GM12873 (cell line): Measurements from ENCODE around the gene TRIM29.
A peak's percentile ranks its signal among the peaks of the same experiment; 100 is the strongest.

Experiments
- CTCF ChIP-seq: IDR thresholded peaks from 2 replicates; pipeline ENCODE4 v1.5.1; 2012; ENCODE audit warnings: low read depth, mild to moderate bottlenecking, moderate library complexity, low read length, control low read depth; ENCODE audit not compliant: insufficient read depth; ENCODE audit errors: missing control alignments

Gene TRIM29

GRCh38 chr11:120183701-120184141 lies 45.8 kb upstream of the TRIM29 start:
- no peak for TF ChIP-seq CTCF

- TF ChIP-seq CTCF = peak; percentile 37
Measured at GRCh38 chr11:120182790-120183491, 45.0 kb upstream of the TRIM29 start.

- no peak for TF ChIP-seq CTCF
Measured at GRCh38 chr11:120182372-120182771, 44.5 kb upstream of the TRIM29 start.

DNA sequence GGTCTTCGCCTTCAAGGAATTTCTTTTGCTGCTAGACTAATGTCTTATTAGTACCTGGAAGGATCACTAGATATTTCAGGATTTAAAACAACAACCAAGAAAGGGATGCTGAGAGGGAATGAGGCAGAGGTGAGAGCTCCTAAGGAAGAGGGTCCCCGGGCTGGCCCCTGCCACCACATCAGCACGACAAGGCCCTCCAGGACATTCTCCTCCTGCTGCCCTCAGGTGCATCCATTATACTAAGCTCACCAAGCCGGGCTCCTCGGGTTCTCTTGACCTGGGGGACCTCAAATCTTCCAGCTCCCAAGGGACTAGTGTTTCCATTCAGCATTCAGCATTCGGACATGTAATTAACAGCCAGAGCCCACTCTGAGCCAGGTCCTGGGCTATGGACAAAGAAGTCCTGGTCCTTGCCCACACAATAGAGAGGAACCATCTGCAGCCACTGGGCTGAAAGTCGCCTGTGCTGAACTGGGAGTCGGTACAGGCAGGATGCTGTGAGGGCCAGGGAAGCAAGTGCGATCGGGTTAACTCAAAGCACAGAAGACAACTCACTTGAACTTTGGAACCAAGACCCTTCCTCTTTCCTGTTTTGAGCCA lies 43.6 kb upstream of the TRIM29 start:
- TF ChIP-seq CTCF = no peak

GRCh38 chr11:120180551-120181232 lies 42.8 kb upstream of the TRIM29 start:
- TF ChIP-seq CTCF = no peak

- TF ChIP-seq CTCF = no peak
Measured at GRCh38 chr11:120179057-120179672, 41.3 kb upstream of the TRIM29 start.

- no peak for TF ChIP-seq CTCF
Measured at GRCh38 chr11:120178561-120179056, 40.7 kb upstream of the TRIM29 start.
